HG03103 (cell line): Measurements from ENCODE around the gene OPCML.

Experiments used
- ATAC-seq: cut with Tn5 transposase; IDR thresholded peaks from one replicate; pipeline ENCODE4 v1.9.1; 2021; ENCODE audit warnings: low read depth; ENCODE audit not compliant: unreplicated experiment

The OPCML gene

GRCh38 chr11:133202816-133203215 lies 329.5 kb downstream of the OPCML start:
- ATAC-seq = no peak

GRCh38 chr11:133198438-133198837 lies 333.9 kb downstream of the OPCML start:
- ATAC-seq = no peak

GRCh38 chr11:133197425-133197824 lies 334.9 kb downstream of the OPCML start:
- no peak for ATAC-seq

GRCh38 chr11:133191931-133192330 lies 340.4 kb downstream of the OPCML start:
- no peak for ATAC-seq

- no peak for ATAC-seq
These were observed 350.6 kb downstream of the OPCML start for GRCh38 chr11:133181667-133182066.

- ATAC-seq = no peak
These were observed 351.2 kb downstream of the OPCML start for GRCh38 chr11:133181066-133181465.

GRCh38 chr11:133180201-133180600 lies 352.1 kb downstream of the OPCML start:
- ATAC-seq = no peak

- ATAC-seq = no peak
These were observed 355.6 kb downstream of the OPCML start for GRCh38 chr11:133176748-133177147.

GRCh38 chr11:133175103-133175502 lies 357.2 kb downstream of the OPCML start:
- ATAC-seq = peak; percentile 65

GRCh38 chr11:133173810-133174412 lies 358.4 kb downstream of the OPCML start:
- no peak for ATAC-seq

- no peak for ATAC-seq
These were observed 360.0 kb downstream of the OPCML start for GRCh38 chr11:133172349-133172748.

- ATAC-seq = no peak
These were observed 360.9 kb downstream of the OPCML start for GRCh38 chr11:133171374-133171773.

GRCh38 chr11:133168016-133168415 lies 364.3 kb downstream of the OPCML start:
- no peak for ATAC-seq

GRCh38 chr11:133166662-133167061 lies 365.6 kb downstream of the OPCML start:
- ATAC-seq = no peak

- no peak for ATAC-seq
These were observed 367.3 kb downstream of the OPCML start for GRCh38 chr11:133164986-133165385.

GRCh38 chr11:133163463-133164419 lies 368.6 kb downstream of the OPCML start:
- ATAC-seq = peak; percentile 79

GRCh38 chr11:133162227-133162626 lies 370.1 kb downstream of the OPCML start:
- no peak for ATAC-seq

GRCh38 chr11:133160754-133161153 lies 371.5 kb downstream of the OPCML start:
- ATAC-seq = no peak

GRCh38 chr11:133156986-133157745 lies 375.1 kb downstream of the OPCML start:
- no peak for ATAC-seq

GRCh38 chr11:133154781-133155180 lies 377.5 kb downstream of the OPCML start:
- no peak for ATAC-seq

- ATAC-seq = no peak
These were observed 378.2 kb downstream of the OPCML start for GRCh38 chr11:133154076-133154475.
